GM18909 (cell line): ENCODE data around the gene PPP2R5A.
"Not testable (repeated sequence)": the region's sequence is repeated elsewhere in the genome, so short reads cannot be mapped to it uniquely, and the experiment has no call there.

Experiments
- ATAC-seq: cut with Tn5 transposase; IDR thresholded peaks from one replicate; pipeline ENCODE4 v1.9.1; 2021; ENCODE audit warnings: mild to moderate bottlenecking; ENCODE audit not compliant: unreplicated experiment, poor library complexity

The PPP2R5A gene

GRCh38 chr1:212267017-212267416, 18.2 kb upstream of the PPP2R5A start:
- no peak for ATAC-seq

- no peak for ATAC-seq
Measured at GRCh38 chr1:212267460-212267859, 17.8 kb upstream of the PPP2R5A start.

- no peak for ATAC-seq
Measured at GRCh38 chr1:212269306-212269705, 15.9 kb upstream of the PPP2R5A start.

GRCh38 chr1:212270564-212270963, 14.6 kb upstream of the PPP2R5A start:
- ATAC-seq = no peak

- ATAC-seq = no peak
Measured at GRCh38 chr1:212271234-212271633, 14.0 kb upstream of the PPP2R5A start.

GRCh38 chr1:212271823-212272485, 13.3 kb upstream of the PPP2R5A start:
- no peak for ATAC-seq

GRCh38 chr1:212281590-212281989, 3.6 kb upstream of the PPP2R5A start:
- ATAC-seq = no peak

GRCh38 chr1:212283741-212284140, 1.5 kb upstream of the PPP2R5A start:
- ATAC-seq = no peak

GRCh38 chr1:212284332-212284743, 872 bp upstream of the PPP2R5A start:
- ATAC-seq = no peak

- ATAC-seq = peak; percentile 24
Measured at GRCh38 chr1:212285685-212286555, 710 bp downstream of the PPP2R5A start.

GRCh38 chr1:212286556-212287131, 1.4 kb downstream of the PPP2R5A start:
- no peak for ATAC-seq

GRCh38 chr1:212287261-212287895, 2.2 kb downstream of the PPP2R5A start:
- no peak for ATAC-seq

- not testable (repeated sequence) for ATAC-seq
Measured at GRCh38 chr1:212287995-212288394, 2.8 kb downstream of the PPP2R5A start.

GRCh38 chr1:212288615-212289014, 3.4 kb downstream of the PPP2R5A start:
- ATAC-seq = no peak

GRCh38 chr1:212289262-212290077, 4.3 kb downstream of the PPP2R5A start:
- ATAC-seq = no peak

GRCh38 chr1:212290608-212291007, 5.4 kb downstream of the PPP2R5A start:
- ATAC-seq = no peak

- peak; percentile 58 for ATAC-seq
Measured at GRCh38 chr1:212291505-212292134, 6.4 kb downstream of the PPP2R5A start.

- no peak for ATAC-seq
Measured at GRCh38 chr1:212292250-212293105, 7.3 kb downstream of the PPP2R5A start.

- no peak for ATAC-seq
Measured at GRCh38 chr1:212293579-212293978, 8.4 kb downstream of the PPP2R5A start.
